ENCODE data around the gene ANKHD1.

Gene ANKHD1

DNA sequence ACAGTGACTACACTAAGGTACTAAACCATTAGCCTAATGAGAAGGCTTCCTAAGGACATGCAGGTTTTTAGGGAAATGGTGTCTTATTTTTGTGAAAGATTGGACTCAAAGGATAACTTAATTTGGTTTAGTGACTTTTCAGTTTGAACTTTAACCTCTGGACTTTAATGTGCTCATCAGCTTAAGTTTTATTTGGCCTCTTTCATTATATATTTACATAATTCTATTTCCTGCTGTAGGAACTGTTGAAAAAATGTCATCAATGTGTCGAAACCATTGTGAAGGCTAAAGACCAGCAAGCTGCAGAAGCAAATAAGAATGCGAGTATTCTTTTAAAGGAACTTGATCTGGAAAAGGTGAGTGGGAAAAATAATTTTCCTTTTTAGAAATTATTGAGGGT lies 111.5 kb downstream of the ANKHD1 start:
- no peak for DNase-seq (ENCODE audit: low read depth in 2 of 3, low spot score in 2 of 3)

DNA sequence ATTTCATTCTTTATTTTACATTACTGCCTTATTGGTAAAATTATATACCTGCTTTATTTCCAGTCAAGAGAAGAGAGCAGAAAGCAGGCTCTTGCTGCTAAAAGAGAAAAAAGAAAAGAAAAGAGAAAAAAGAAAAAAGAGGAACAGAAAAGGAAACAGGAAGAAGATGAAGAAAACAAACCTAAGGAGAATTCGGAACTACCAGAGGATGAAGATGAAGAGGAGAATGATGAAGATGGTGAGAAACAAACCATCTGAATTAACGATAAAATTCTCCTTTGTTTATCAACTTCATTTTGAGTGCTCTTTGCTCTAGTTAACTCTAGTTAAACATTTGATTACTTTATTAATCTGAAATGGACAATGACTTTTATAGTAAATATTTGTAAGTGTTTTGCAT lies 122.4 kb downstream of the ANKHD1 start:
- no peak for DNase-seq (ENCODE audit: low read depth in 2 of 3, low spot score in 2 of 3)

DNA sequence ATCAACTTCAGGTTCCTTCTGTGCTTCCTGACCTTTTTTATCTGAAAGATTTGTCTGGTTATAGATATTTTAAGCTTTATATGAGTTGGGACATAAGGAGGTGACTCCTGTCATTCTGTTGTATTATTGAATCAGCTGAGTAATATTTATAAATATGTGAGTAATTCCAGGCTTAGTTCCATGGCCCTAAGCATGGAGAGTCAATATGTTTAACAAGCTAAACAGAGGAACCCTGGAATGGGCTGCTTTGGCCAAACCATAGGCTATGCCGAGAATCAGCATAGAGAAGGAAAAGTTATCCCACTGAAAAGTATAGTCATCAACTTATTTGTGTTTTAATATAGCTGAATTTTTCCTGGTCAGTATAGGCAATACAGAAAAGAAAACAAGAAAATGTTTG lies 138.6 kb downstream of the ANKHD1 start:
- no peak for DNase-seq (ENCODE audit: low read depth in 2 of 3, low spot score in 2 of 3)

- DNase-seq (ENCODE audit: low read depth in 2 of 3, low spot score in 2 of 3) = no peak
These were observed 141.3 kb downstream of the ANKHD1 start for GRCh38 chr5:140542972-140543371.

- DNase-seq (ENCODE audit: low read depth in 2 of 3, low spot score in 2 of 3) = no peak
These were observed 143.4 kb downstream of the ANKHD1 start for GRCh38 chr5:140544986-140545385.

DNA sequence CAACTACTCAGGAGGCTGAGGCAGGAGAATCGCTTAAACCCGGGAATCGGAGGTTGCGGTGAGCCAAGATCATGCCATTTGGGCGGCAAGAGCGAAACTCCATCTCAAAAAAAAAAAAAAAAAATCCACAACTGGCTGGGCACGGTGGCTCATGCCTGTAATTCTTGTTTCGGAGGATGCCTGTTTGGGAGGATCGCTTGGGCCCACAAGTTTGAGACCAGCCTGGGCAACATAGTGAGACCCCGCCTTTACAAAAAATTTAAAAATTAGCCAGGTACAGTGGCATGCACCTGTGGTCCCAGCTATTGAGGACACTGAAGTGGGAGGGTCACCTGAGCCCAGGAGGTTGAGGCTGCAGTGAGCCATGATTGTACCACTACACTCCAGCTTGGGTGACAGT lies 144.0 kb downstream of the ANKHD1 start:
- DNase-seq (ENCODE audit: low read depth in 2 of 3, low spot score in 2 of 3) = no peak

DNA sequence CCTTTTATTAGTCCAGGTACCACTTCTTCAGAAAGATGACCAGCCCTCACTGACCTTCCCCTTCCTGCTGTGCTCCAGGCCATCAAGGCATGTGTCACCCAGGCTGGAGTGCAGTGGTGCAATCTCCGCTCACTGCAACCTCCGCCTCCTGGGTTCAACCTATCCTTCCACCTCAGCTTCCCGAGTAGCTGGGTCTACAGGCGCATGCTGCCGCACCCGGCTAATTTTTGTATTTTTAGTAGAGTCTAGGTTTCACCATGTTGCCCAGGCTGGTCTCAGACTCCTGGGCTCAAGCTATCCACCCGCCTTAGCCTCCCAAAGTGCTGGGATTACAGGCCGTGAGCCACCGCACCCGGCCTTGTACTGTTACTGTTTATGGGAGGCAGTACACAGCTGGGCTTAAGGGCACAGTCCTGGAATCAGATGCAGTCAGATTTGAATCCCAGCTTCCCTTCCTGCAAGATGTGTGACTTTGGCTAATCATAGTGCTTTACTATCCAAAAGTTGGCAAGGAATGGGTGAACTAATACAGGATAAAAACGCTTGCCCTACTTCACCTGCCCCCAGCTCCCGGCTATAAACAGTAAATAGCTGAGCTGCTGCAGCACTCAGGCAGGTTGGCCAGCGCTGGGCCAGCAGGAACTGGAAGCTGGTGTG lies 145.3 kb downstream of the ANKHD1 start:
- DNase-seq (ENCODE audit: low read depth in 2 of 3, low spot score in 2 of 3) = no peak

DNA sequence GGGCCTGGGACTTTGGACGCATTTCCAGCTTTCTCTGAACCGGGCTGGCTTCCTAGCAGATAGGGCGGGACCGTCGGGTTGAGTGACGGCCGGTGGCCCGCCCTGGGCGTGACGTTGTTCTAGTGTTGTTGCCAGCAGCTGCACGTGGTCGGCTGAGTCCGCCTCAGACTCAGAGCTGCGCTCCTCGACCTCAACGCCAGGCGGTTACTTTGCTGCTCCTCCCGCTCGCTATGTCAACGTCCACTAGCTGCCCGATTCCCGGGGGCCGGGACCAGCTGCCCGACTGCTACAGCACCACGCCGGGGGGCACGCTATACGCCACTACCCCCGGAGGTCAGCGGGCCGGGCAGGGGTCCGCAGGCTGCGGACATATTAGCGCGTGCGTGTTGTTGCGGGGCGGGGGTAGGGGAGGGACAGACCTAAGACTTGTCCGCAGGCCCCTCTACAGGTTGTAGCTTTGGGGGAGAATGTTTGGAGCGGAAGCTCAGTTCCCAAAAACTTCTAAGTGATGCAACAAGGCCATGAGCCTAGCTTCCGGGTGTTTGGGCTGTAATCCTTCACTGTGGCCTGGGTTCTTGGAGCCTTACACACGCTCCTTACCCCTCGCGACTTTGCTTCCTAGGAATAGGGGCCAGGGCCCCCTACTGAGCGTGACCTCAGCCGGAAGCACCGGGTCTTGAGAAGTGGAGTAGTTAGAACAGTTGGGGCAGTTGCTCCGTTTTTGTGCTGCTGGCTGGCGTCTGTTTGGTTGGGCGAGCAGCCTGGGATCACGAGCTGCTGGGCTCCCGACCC lies 146.1 kb downstream of the ANKHD1 start, which contains the start of gene EIF4EBP3:
EIF4EBP3 (plus strand) TSS at position 155 of the 792 bp plus-strand sequence; CDS start at position 231, 76 bp downstream.
- peak; percentile 51 to 77 (median 67) for DNase-seq (ENCODE audit: low read depth in 2 of 3, low spot score in 2 of 3)

GRCh38 chr5:140548300-140548688 lies 146.7 kb downstream of the ANKHD1 start:
- DNase-seq (ENCODE audit: low read depth in 2 of 3, low spot score in 2 of 3) = no peak

DNA sequence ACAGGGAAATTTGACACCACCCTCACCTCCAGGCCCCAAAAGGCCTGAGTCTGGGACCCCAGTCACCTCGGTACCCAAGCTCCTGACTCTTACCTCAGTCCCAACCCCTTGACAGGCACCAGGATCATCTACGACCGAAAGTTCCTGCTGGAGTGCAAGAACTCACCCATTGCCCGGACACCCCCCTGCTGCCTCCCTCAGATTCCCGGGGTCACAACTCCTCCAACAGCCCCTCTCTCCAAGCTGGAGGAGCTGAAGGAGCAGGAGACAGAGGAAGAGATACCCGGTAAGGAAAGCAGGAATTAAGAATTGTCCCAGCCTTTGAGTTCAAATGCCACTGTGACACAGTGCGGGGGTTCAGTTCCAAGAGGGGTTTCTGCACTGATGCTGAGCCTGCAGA lies 147.2 kb downstream of the ANKHD1 start:
- DNase-seq (ENCODE audit: low read depth in 2 of 3, low spot score in 2 of 3) = no peak

- DNase-seq (ENCODE audit: low read depth in 2 of 3, low spot score in 2 of 3) = no peak
These were observed 147.9 kb downstream of the ANKHD1 start for GRCh38 chr5:140549237-140550144.

DNA sequence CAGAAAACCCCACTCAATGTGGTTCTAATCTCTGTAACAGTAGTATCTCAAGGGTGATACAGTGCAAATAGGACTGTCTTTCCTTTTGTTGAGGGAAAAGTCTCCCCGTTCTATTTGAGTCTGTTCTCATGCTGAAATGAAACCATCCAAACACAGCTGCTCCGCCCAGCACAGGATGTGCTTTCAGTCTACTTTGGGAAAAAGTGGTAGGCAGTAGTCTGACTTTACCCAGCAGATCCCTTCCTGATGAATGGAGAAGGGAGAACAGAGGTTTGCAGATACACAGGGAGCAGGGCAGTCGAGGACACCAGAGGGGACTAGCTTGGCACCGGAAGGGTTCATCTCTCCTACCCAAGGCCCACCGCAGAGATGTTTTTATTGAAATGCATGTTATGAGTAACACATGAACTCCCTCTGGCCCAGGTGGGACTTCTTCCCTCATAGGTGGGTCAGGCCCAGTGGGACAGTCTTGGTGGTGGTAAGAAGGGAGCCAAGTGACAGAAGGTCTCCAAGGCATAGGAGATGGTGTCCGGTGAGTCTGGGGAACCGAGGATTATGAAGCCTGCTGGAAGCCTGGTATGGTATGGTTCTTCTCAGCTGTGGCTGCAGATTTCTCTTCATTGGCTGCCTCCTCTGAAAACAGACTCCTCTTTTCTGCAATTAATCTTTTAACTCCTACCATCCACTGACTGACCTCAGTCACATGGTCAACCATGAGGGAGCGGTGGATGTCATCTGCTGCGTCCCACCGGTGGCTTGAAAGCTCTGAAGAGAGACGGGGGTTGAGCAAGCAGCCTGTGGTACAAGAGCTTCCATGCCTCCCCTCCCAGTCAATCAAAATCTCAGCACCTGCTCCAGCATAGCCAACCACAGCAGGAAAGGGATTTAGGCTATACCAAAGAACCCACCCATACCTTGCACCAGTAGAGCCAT lies 148.8 kb downstream of the ANKHD1 start:
- no peak for DNase-seq (ENCODE audit: low read depth in 2 of 3, low spot score in 2 of 3)

DNA sequence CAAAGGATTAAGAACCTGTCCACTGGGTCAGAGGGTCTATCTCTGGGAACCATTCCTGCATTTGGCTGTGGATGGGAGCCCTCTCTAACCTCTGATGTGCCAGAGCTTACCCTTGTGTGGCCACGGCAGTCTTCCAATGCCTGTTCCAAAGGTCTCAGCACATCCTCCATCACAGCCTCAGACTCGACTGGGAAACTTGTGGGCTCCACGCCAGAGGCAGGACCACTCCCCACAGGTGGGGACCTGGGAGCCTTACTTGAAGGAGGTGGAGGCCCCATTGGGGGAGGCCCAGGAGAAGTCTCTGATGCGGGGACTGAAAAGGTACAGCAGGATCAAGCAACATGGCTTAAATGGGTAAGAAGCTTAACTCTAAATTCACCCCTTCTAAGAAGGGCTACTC lies 150.2 kb downstream of the ANKHD1 start:
- DNase-seq (ENCODE audit: low read depth in 2 of 3, low spot score in 2 of 3) = no peak

- no peak for DNase-seq (ENCODE audit: low read depth in 2 of 3, low spot score in 2 of 3)
These were observed 152.0 kb downstream of the ANKHD1 start for GRCh38 chr5:140553657-140554056.

DNA sequence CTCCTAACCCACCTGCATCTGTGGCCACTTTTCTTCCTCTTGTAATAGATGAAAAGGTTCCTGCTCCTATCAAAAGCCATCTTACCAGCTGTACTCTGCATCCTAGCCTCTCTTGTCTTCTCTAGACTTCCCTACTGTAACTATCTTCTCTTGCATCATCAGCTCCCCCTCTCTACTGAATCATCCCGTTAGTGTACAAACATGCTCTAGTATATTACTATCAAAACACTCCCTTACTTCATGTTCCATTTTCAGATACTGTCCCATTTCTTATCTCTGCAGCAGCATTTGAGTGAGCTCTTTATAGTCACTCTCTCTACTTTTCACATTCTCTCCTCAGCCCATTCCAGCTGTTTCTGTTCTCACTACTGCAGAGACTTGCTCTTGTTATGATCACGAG lies 152.8 kb downstream of the ANKHD1 start:
- DNase-seq (ENCODE audit: low read depth in 2 of 3, low spot score in 2 of 3) = no peak

DNA sequence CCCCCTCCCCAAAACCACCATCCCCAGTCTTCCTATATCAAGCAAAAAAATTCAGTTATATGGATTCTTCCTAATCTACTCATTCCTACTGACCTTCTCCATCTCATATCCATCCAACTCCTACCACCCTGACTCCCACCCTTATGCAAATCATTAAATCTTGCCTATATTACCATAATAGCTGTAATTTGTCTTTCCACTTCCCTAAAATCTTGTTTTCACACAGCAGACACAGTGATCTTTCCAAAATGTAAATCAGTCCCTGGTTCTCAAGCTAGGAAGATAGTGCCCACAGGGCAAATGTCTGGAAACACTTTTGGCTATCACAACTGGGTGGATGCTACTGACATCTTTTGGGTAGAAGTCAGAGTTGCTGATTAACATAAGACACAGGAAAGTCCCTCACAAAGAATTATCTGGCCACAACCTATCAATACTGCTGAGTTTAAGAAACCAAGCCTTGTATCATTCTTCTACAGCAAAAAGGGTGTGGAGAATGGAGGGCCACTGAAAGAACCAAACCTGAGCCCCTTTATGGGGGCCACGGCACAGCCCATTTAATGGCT lies 154.2 kb downstream of the ANKHD1 start:
- DNase-seq (ENCODE audit: low read depth in 2 of 3, low spot score in 2 of 3) = no peak

DNA sequence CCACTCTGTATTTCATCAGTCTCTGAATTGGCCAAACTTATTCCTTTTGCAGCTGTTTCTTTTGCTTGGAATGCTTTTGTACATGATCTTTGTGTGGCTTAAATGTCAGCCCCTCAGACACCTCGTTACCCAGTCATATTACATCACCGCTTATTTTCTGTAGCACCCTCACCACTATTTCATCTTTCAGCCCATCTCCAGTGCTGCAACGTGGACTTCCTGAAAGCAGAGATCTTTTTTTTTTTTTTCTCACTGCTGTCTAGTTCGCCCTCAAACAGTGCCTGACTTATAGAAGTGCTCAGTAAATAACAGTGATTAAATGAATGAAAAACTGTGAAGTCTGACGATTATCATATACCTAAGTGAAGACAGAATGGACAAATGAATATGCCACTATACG lies 154.8 kb downstream of the ANKHD1 start:
- no peak for DNase-seq (ENCODE audit: low read depth in 2 of 3, low spot score in 2 of 3)

- peak; percentile 77 to 82 (median 79) for DNase-seq (ENCODE audit: low read depth in 2 of 3, low spot score in 2 of 3)
These were observed 155.6 kb downstream of the ANKHD1 start, which contains the start of gene SRA1 for GRCh38 chr5:140557136-140557805. Gene SRA1 (minus strand): TSS chr5:140557473. CDS start chr5:140557452, 21 bp downstream.

- no peak for DNase-seq (ENCODE audit: low read depth in 2 of 3, low spot score in 2 of 3)
These were observed 156.3 kb downstream of the ANKHD1 start for GRCh38 chr5:140557965-140558364.
